Esophagus muscularis mucosa (tissue), 4 donors: Measurements from ENCODE around the gene ZNF516. TPM values are rescaled to one million over a fixed set of nuclear protein-coding genes. Genes with fewer than 3 reads are reported as not detected.

Experiments used
- DNase-seq: peaks from one replicate; pipeline ENCODE4 v3.0.0-alpha.2; 2017; ENCODE audit errors: extremely low spot score
- H3K27ac ChIP-seq, 4 donors: fragments of 200-600 bp; sonication (generic); replicated peaks in 1 of 4; 1 replicate in 3 of 4; 2 replicates in 1 of 4; pipeline ENCODE4 v1.5.1; 2016 to 2019; ENCODE audit warnings: mild to moderate bottlenecking in 1 of 4
- H3K27me3 ChIP-seq, 4 donors: fragments of 200-600 bp; sonication (generic); one replicate each; pipeline versions ENCODE4 v1.5.1 to v1.6.0; 2016 to 2019
- H3K36me3 ChIP-seq, 4 donors: fragments of 200-600 bp; sonication (generic); one replicate each; pipeline ENCODE4 v1.5.1; 2016 to 2019
- H3K4me1 ChIP-seq, 4 donors: fragments of 200-600 bp; sonication (generic); one replicate each; pipeline ENCODE4 v1.5.1; 2016 to 2019
- H3K4me3 ChIP-seq, 4 donors: fragments of 200-600 bp; sonication (generic); 1 replicate in 2 of 4; 2 replicates in 2 of 4; pipeline ENCODE4 v1.5.1; 2016 to 2019; ENCODE audit warnings: mild to moderate bottlenecking in 4 of 4, moderate library complexity in 1 of 4
- H3K9me3 ChIP-seq, 4 donors: fragments of 200-600 bp; sonication (generic); 1 replicate in 3 of 4; 2 replicates in 1 of 4; pipeline ENCODE4 v1.5.1; 2016 to 2019
- EP300 ChIP-seq: sonication (generic); formaldehyde crosslinking; IDR thresholded peaks from one replicate; pipeline ENCODE4 v1.6.1; 2017; ENCODE audit warnings: antibody characterized with exemption
- POLR2A ChIP-seq: fragments of 450-650 bp; IDR thresholded peaks from one replicate; pipeline ENCODE4 v1.6.1; 2017; ENCODE audit warnings: antibody characterized with exemption, moderate library complexity, mild to moderate bottlenecking, low read depth
- POLR2AphosphoS5 ChIP-seq, 2 donors: sonication (generic); formaldehyde crosslinking; IDR thresholded peaks; one replicate each; pipeline ENCODE4 v1.6.1; 2017; ENCODE audit warnings: antibody characterized with exemption in 2 of 2
- WGBS: methylation state at CpG from one replicate; pipeline ENCODE4 v1.1.5; 2018; 5-methylcytosine and 5-hydroxymethylcytosine counted together
- intact Hi-C: fragments of 100-400 bp; cut with DNase I; formaldehyde crosslinking; loops from one replicate; pipeline ENCODE4 v1.15.1; 2023
- total RNA-seq, 4 donors: library from RNA; depleted of rRNA; stranded (reverse); fragments of >200 nt; gene quantifications; one replicate each; pipeline versions ENCODE4 v1.1.0 to v1.2.1, GENCODE V29; 2016
- TF ChIP-seq, protein P1 (sequence below), 3 experiments: fragments of 200-600 bp in 2 of 3; fragments of 450-650 bp in 1 of 3; sonication (generic) in 2 of 3; IDR thresholded peaks; one replicate each; pipeline ENCODE4 v1.5.1; 2017 to 2019; ENCODE audit warnings: antibody characterized with exemption in 3 of 3, mild to moderate bottlenecking in 2 of 3, moderate library complexity in 1 of 3

Gene ZNF516
- total RNA-seq, 4 donors from 2014 or later = 28.5 to 44.9 (median 35.8) TPM

DNA sequence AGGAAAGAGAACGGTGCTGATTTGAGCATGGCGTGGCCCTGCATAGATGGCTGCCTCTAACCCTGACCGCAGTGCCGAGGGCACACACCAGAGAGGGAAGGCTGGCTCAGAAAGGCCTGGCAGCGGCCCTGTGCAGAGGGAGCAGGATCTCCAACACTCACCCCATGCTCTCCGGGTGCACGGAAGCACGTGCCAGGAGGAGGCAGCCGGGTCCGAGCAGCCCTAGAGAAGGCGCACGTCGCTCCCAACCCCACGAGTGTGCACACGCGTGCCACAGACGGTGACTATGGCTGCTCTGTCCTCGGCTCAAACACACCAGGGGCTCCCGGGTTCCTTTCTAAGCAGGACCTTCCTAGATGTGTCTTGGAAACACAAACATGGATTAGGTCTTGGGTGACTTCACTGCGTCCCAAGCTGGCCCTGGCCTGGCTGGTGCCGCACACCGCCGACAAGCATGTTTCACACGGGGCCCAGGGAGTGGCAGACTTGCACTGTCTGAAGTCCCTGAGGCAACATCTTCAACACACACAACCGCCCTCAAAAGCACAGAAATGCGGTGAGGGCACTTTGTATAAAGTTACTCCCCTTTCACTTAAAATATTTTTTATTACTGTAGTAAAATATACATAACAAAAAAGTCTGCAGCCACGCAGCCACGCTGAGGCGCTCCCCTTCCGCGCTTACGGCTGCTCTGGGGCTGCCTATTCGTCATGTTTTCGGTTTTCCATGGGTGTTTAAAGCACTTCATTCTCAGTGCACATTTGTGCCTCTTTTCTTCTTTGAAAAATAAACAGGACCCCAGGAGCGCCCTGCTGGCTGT is 110.0 kb downstream of the ZNF516 start:
- DNase-seq = no peak
- WGBS = 96% methylated on average over 33 of the region's 35 CpGs
- TF ChIP-seq, protein P1, sequence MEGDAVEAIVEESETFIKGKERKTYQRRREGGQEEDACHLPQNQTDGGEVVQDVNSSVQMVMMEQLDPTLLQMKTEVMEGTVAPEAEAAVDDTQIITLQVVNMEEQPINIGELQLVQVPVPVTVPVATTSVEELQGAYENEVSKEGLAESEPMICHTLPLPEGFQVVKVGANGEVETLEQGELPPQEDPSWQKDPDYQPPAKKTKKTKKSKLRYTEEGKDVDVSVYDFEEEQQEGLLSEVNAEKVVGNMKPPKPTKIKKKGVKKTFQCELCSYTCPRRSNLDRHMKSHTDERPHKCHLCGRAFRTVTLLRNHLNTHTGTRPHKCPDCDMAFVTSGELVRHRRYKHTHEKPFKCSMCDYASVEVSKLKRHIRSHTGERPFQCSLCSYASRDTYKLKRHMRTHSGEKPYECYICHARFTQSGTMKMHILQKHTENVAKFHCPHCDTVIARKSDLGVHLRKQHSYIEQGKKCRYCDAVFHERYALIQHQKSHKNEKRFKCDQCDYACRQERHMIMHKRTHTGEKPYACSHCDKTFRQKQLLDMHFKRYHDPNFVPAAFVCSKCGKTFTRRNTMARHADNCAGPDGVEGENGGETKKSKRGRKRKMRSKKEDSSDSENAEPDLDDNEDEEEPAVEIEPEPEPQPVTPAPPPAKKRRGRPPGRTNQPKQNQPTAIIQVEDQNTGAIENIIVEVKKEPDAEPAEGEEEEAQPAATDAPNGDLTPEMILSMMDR (IDR thresholded peaks at IDR 0.05) = no peak
- TF ChIP-seq POLR2AphosphoS5 (IDR thresholded peaks at IDR 0.05) (no peak), POLR2A (no peak), EP300 (no peak)

DNA sequence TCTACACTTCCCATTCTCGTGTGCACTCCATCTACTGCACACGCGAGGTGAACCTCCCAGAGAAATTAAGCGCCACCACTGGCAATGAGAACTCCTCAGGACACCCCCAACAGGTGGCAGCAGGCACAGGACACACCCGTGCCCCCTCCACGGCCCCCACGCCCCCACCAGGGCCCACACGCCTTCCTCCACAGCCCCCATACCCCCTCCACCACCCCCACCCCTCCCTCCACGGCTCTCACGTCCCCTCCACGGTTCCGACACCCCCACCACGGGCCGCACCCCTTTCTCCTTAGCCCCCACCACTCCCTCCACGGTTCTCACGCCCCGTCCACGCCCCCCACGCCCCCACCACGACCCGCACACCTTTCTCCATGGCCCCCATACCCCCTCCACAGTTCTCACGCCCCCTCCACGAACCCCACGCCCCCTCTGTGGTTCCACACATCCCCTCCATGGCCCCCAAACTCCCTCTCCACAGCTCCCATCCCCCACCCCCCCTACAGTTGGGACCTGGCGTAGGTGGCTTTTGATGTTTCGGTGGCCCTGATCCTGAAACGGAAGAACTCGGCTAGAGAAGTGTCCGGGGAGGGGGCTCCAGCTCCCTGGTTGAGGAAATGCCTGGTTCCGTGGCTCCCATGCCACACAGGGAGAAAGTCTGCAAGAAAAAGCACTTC is 110.8 kb downstream of the ZNF516 start:
- no peaks in the 10 kb centered on the region for H3K27me3 ChIP-seq
- WGBS = 92% methylated on average over 30 of the region's 30 CpGs
- TF ChIP-seq EP300 = no peak
- no peak for TF ChIP-seq POLR2A
- TF ChIP-seq, protein P1 (IDR thresholded peaks at IDR 0.05) = no peak
- TF ChIP-seq POLR2AphosphoS5 (IDR thresholded peaks at IDR 0.05) = no peak
- H3K4me1 ChIP-seq = peaks cover 2 to 24% (median 16%) of the 10 kb centered on the region in 4 donors
- H3K27ac ChIP-seq = no peak overlapping the region
- no peaks in the 10 kb centered on the region for H3K9me3 ChIP-seq
- H3K4me3 ChIP-seq = no peak overlapping the region
- DNase-seq = no peak
- intact Hi-C loops = no loop called here
- peaks cover 9 to 12% (median 11%) of the 10 kb centered on the region in 4 donors for H3K36me3 ChIP-seq

More for the DNA sequence above, 110.0 kb downstream of the ZNF516 start:
- no peaks in the 10 kb centered on the region for H3K27me3 ChIP-seq
- H3K36me3 ChIP-seq = peaks cover 1 to 3% (median 2%) of the 10 kb centered on the region in 4 donors
- peaks cover 8 to 32% (median 24%) of the 10 kb centered on the region in 4 donors for H3K4me1 ChIP-seq
- H3K27ac ChIP-seq = no peak overlapping the region
- no peak overlapping the region for H3K4me3 ChIP-seq
- no peaks in the 10 kb centered on the region for H3K9me3 ChIP-seq
- intact Hi-C loops = no loop called here

DNA sequence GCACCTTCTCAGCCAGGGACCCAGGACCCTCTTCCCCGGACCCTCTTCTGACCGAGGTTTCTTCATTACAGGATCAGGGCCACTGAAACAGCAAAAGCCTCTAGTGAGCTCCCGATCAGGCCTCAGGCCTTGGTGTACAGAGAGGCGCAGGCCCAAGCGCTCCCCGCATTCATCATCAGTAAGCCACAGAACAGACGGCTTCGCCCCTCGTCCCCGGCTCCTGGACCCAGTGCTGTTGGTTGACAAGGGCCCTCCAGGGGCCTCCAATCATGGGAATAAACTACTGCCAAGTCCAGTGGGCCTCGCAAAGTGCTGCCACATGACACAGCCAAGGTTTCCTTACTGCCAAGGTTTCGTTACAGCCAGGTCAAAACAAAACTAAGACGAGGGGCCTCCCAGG is 111.4 kb downstream of the ZNF516 start:
- H3K27ac ChIP-seq = no peak overlapping the region
- DNase-seq = no peak
- TF ChIP-seq EP300 = no peak
- TF ChIP-seq, protein P1 (IDR thresholded peaks at IDR 0.05) = no peak
- no peak for TF ChIP-seq POLR2A
- TF ChIP-seq POLR2AphosphoS5 (IDR thresholded peaks at IDR 0.05) = no peak

DNA sequence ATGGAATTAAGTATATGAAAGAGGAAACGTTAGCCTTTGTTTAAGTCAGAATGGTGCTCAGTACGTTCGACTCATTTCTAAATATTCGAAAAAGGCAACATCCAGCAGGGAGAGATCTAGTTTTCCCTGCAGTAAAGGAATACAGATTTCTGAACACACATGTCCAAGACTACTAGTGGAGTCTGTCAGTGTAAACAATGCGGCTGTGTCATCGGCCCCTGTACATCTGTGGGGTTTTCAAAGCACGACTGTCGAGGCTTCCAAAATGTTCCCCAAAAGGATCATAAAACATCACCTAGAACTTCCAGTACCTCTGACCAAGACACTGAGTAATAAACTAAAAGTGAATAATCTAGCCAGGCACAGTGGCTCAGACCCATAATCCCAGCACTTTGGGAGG is 112.8 kb downstream of the ZNF516 start:
- Histone ChIP-seq H3K9me3 (no peaks in the 10 kb centered on the region), H3K4me3 (no peak overlapping the region), H3K36me3 (peaks cover 15 to 30% (median 25%) of the 10 kb centered on the region in 4 donors), H3K27ac (no peak overlapping the region), H3K4me1 (peaks cover 3 to 14% (median 6%) of the 10 kb centered on the region in 4 donors), H3K27me3 (no peaks in the 10 kb centered on the region)
- intact Hi-C loops = no loop called here
- WGBS = 90% methylated on average over 8 of the region's 8 CpGs
- DNase-seq = no peak
- no peak for TF ChIP-seq POLR2A
- TF ChIP-seq EP300 = no peak
- no peak for TF ChIP-seq POLR2AphosphoS5 (IDR thresholded peaks at IDR 0.05)
- TF ChIP-seq, protein P1 (IDR thresholded peaks at IDR 0.05) = no peak

More for the DNA sequence above, 111.4 kb downstream of the ZNF516 start:
- H3K4me3 ChIP-seq = no peak overlapping the region
- no peaks in the 10 kb centered on the region for H3K27me3 ChIP-seq
- intact Hi-C loops = no loop called here
- H3K36me3 ChIP-seq = peaks cover 15 to 18% (median 16%) of the 10 kb centered on the region in 4 donors
- 86% methylated on average over 5 of the region's 13 CpGs for WGBS
- H3K4me1 ChIP-seq = peaks cover 0 to 18% (median 10%) of the 10 kb centered on the region in 4 donors
- H3K9me3 ChIP-seq = no peaks in the 10 kb centered on the region
